Endothelial cell of umbilical vein (primary cell): ENCODE measurements around the gene DPF1. TPM values are rescaled to one million over a fixed set of nuclear protein-coding genes. Genes with fewer than 3 reads are reported as not detected.

Experiments used
- BruUV-seq: library from RNA; stranded (reverse); fragments of 400-500 nt; replicated peaks from 2 replicates; lab custom pipeline; 2021; lab: Mats Ljungman, UMichigan
- CTCF ChIA-PET: fragments of 300-600, 350-600 bp; sonication (Branson Sonifier 250); formaldehyde crosslinking; loops from one replicate; lab custom pipeline; 2021; ENCODE audit warnings: antibody characterized with exemption, inconsistent platforms; lab: Charles Lee
- POLR2A ChIA-PET: fragments of 300-600, 350-600 bp; sonication (Branson Sonifier 250); formaldehyde crosslinking; loops from one replicate; lab custom pipeline; 2021; ENCODE audit warnings: antibody characterized with exemption, inconsistent platforms; lab: Charles Lee
- DNase-seq: peaks from one replicate; pipeline ENCODE4 v3.0.0-alpha.2; 2011; ENCODE audit warnings: low read depth, low spot score
- FAIRE-seq: peaks from 2 replicates; lab custom pipeline; 2011; peaks lifted over from hg19 to GRCh38; lab: Jason Lieb, UNC
- H2AFZ ChIP-seq: 2 replicates; pipeline ENCODE4 v1.6.0; 2012; ENCODE audit warnings: low read depth, low read length, control low read depth, inconsistent platforms
- H3K27ac ChIP-seq: 2 replicates; pipeline ENCODE4 v1.5.1; 2011; ENCODE audit warnings: low read depth, mild to moderate bottlenecking, control low read depth, low read length, moderate library complexity; ENCODE audit not compliant: insufficient read depth
- H3K27me3 ChIP-seq, 2 experiments: 2 replicates each; pipeline versions ENCODE4 v1.6.0 to v1.6.1; 2011; ENCODE audit warnings: low read length in 2 of 2, mixed read lengths in 1 of 2; ENCODE audit not compliant: control insufficient read depth in 2 of 2, insufficient read depth in 2 of 2
- H3K36me3 ChIP-seq, 2 experiments: 2 replicates in 1 of 2; 3 replicates in 1 of 2; pipeline ENCODE4 v1.5.1; 2011; ENCODE audit warnings: low read length in 2 of 2, mild to moderate bottlenecking in 1 of 2, moderate library complexity in 1 of 2; ENCODE audit not compliant: control insufficient read depth in 2 of 2, insufficient read depth in 2 of 2; ENCODE audit errors: extremely low read depth in 1 of 2
- H3K4me1 ChIP-seq: 3 replicates; pipeline ENCODE4 v1.5.1; 2011; ENCODE audit warnings: mild to moderate bottlenecking, low read length; ENCODE audit not compliant: control insufficient read depth, insufficient read depth; ENCODE audit errors: extremely low read depth
- H3K4me2 ChIP-seq: 2 replicates; pipeline ENCODE4 v1.6.1; 2011; ENCODE audit warnings: low read length, control low read depth, mixed read lengths; ENCODE audit not compliant: insufficient read depth
- H3K4me3 ChIP-seq, 3 experiments: fragments of 200-600 bp in 1 of 3; sonication (generic), shearing (Covaris generic) in 1 of 3; replicated peaks in 1 of 3; 2 replicates each; pipeline ENCODE4 v1.5.1; 2011 to 2016; ENCODE audit warnings: control low read depth in 3 of 3, low read length in 3 of 3, mild to moderate bottlenecking in 2 of 3, inconsistent platforms in 1 of 3, low read depth in 1 of 3, moderate library complexity in 1 of 3; ENCODE audit not compliant: insufficient read depth in 1 of 3
- H3K79me2 ChIP-seq: 2 replicates; pipeline ENCODE4 v1.6.0; 2012; ENCODE audit warnings: low read length, inconsistent platforms; ENCODE audit not compliant: control insufficient read depth, insufficient read depth
- H3K9ac ChIP-seq: replicated peaks from 2 replicates; pipeline ENCODE3; 2011; ENCODE audit warnings: low read length, control low read depth; ENCODE audit not compliant: insufficient read depth; ENCODE audit errors: extremely low read depth
- H3K9me1 ChIP-seq: replicated peaks from 3 replicates; pipeline ENCODE4 v1.6.0; 2011; ENCODE audit warnings: mild to moderate bottlenecking, low read length; ENCODE audit not compliant: control insufficient read depth, insufficient read depth; ENCODE audit errors: extremely low read depth
- H3K9me3 ChIP-seq: replicated peaks from 2 replicates; pipeline ENCODE4 v1.5.1; 2012; ENCODE audit warnings: low read length, inconsistent platforms; ENCODE audit not compliant: control insufficient read depth, insufficient read depth
- H4K20me1 ChIP-seq: replicated peaks from 2 replicates; pipeline ENCODE3; 2011; ENCODE audit warnings: mild to moderate bottlenecking, low read length; ENCODE audit not compliant: control insufficient read depth, insufficient read depth; ENCODE audit errors: extremely low read depth
- CTCF ChIP-seq, 2 donors: IDR thresholded peaks; 1 replicate in 1 of 2; 2 replicates in 1 of 2; pipeline ENCODE4 v1.5.1; 2011; ENCODE audit warnings: low read length in 2 of 2, mild to moderate bottlenecking in 2 of 2, moderate library complexity in 2 of 2, control low read depth in 1 of 2, inconsistent platforms in 1 of 2, low read depth in 1 of 2; ENCODE audit not compliant: insufficient read depth in 1 of 2; ENCODE audit errors: extremely low read depth in 1 of 2
- EZH2 ChIP-seq: IDR thresholded peaks from 2 replicates; pipeline ENCODE4 v1.6.1; 2012; ENCODE audit warnings: borderline replicate concordance, low read depth, mild to moderate bottlenecking, moderate library complexity, low read length, inconsistent platforms; ENCODE audit not compliant: severe bottlenecking
- FOS ChIP-seq: IDR thresholded peaks from 2 replicates; pipeline ENCODE4 v1.6.1; 2011; ENCODE audit warnings: mild to moderate bottlenecking, low read length, moderate library complexity, borderline replicate concordance; ENCODE audit not compliant: insufficient read depth
- GATA2 ChIP-seq: IDR thresholded peaks from 2 replicates; pipeline ENCODE4 v1.7.0; 2011; ENCODE audit warnings: low read depth, mild to moderate bottlenecking, moderate library complexity, mixed read lengths, low read length; ENCODE audit not compliant: insufficient read length, insufficient read depth
- JUN ChIP-seq: IDR thresholded peaks from 2 replicates; pipeline ENCODE4 v1.6.1; 2011; ENCODE audit warnings: borderline replicate concordance, low read depth; ENCODE audit not compliant: insufficient read length, insufficient read depth
- MAX ChIP-seq: IDR thresholded peaks from 2 replicates; pipeline ENCODE4 v1.6.1; 2011; ENCODE audit not compliant: insufficient read depth, insufficient read length
- MYC ChIP-seq: IDR thresholded peaks from one replicate; pipeline ENCODE4 v1.6.1; 2011; ENCODE audit warnings: mild to moderate bottlenecking, low read depth, low read length
- POLR2A ChIP-seq: IDR thresholded peaks from 2 replicates; pipeline ENCODE4 v1.6.1; 2012; ENCODE audit warnings: low read depth, mild to moderate bottlenecking, control low read depth, low read length
- POLR2AphosphoS5 ChIP-seq: IDR thresholded peaks from 2 replicates; pipeline ENCODE4 v1.6.1; 2012; ENCODE audit warnings: low read depth, mild to moderate bottlenecking, control low read depth, low read length, moderate library complexity; ENCODE audit not compliant: insufficient read depth
- dilution Hi-C: fragments of 300-500 bp; cut with MboI; formaldehyde crosslinking; loops from one replicate; pipeline ENCODE4 v1.15.0; 2019; ENCODE audit warnings: low sequenced_read_pairs; ENCODE audit not compliant: extremely low pct_ligation_motif_present
- intact Hi-C: fragments of 100-400 bp; cut with micrococcal nuclease; formaldehyde crosslinking; loops from one replicate; pipeline ENCODE4 v1.10.0; 2022
- polyA plus RNA-seq, 4 experiments: library from polyadenylated mRNA; depleted of rRNA in 3 of 4; stranded (reverse) in 3 of 4; unstranded in 1 of 4; fragments of >200 nt; gene quantifications; 2 replicates each; pipeline versions ENCODE4 v1.2.1 to v1.2.3, GENCODE V29; 2011 to 2012; ENCODE audit warnings: missing spikeins in 1 of 4
- total RNA-seq: library from RNA; stranded (reverse); gene quantifications from 2 replicates; pipeline ENCODE4 v1.2.3, GENCODE V29; 2021

The DPF1 gene
- total and polyA plus RNA-seq, 2 donors (not counting 3 experiments of a cell fraction or from before 2014, with no cell fraction given) = 2.0 to 3.9 TPM

- Histone ChIP-seq H3K9ac (no peak overlapping the region), H3K4me2 (no peak overlapping the region), H3K4me3 (no peak overlapping the region), H3K27ac (no peak overlapping the region), H2AFZ (no peak overlapping the region), H3K9me1 (no peaks in the 10 kb centered on the region), H3K4me1 (no peaks in the 10 kb centered on the region), H4K20me1 (no peaks in the 10 kb centered on the region), H3K9me3 (no peaks in the 10 kb centered on the region), H3K79me2 (no peaks in the 10 kb centered on the region), H3K27me3 (no peaks in the 10 kb centered on the region), H3K36me3 (peaks cover 0 to 4% of the 10 kb centered on the region in 2 experiments)
- dilution Hi-C loops (no loop called here), intact Hi-C loops (no loop called here)
- CTCF ChIA-PET = interaction anchor here (2.1 kb wide), 1 partner anchor 287 kb away, joined by 9 read pairs; no protein-coding TSS in a partner anchor
- POLR2A ChIA-PET = no interaction called here
- TF ChIP-seq EZH2 = no peak
- BruUV-seq = no TSS peak
- FAIRE-seq (no peak), DNase-seq (peak; percentile 24)
Observed at GRCh38 chr19:38190061-38190460, 34.0 kb downstream of the DPF1 start.

GRCh38 chr19:38185562-38185961 is 38.5 kb downstream of the DPF1 start:
- POLR2A ChIA-PET = no interaction called here
- intact Hi-C loops = no loop called here
- BruUV-seq = no TSS peak

More at GRCh38 chr19:38185562-38185961, 38.5 kb downstream of the DPF1 start:
- dilution Hi-C loops = no loop called here
- H2AFZ ChIP-seq = no peak overlapping the region
- H3K9ac ChIP-seq = no peak overlapping the region
- H4K20me1 ChIP-seq = no peaks in the 10 kb centered on the region
- no peaks in the 10 kb centered on the region for H3K79me2 ChIP-seq
- H3K9me3 ChIP-seq = no peaks in the 10 kb centered on the region
- no peaks in the 10 kb centered on the region for H3K4me1 ChIP-seq
- DNase-seq (no peak), FAIRE-seq (no peak)
- no peaks in the 10 kb centered on the region for H3K27me3 ChIP-seq
- TF ChIP-seq POLR2AphosphoS5 = no peak
- no peak for TF ChIP-seq FOS
- TF ChIP-seq MAX = no peak
- TF ChIP-seq EZH2 = no peak
- TF ChIP-seq POLR2A = no peak
- TF ChIP-seq GATA2 = no peak
- no peak for TF ChIP-seq CTCF (IDR thresholded peaks at IDR 0.05; ENCODE audit: extremely low read depth in 1 of 2, insufficient read depth in 1 of 2, low read depth in 1 of 2, low read length in 2 of 2)
- TF ChIP-seq MYC = no peak
- TF ChIP-seq JUN = no peak
- H3K36me3 ChIP-seq = peaks cover 0 to 7% of the 10 kb centered on the region in 2 experiments
- CTCF ChIA-PET = no interaction called here
- H3K27ac ChIP-seq = no peak overlapping the region
- no peaks in the 10 kb centered on the region for H3K9me1 ChIP-seq
- H3K4me3 ChIP-seq = no peak overlapping the region
- H3K4me2 ChIP-seq = no peak overlapping the region
